NCI-H1105 treated with DMSO at 0.1 percent for 48 hours (cell line): ENCODE results near the gene NSF.

Source experiments
- DNase-seq: peaks from one replicate; lab custom pipeline; 2025; lab: John Stamatoyannopoulos, UW

NSF gene

DNA sequence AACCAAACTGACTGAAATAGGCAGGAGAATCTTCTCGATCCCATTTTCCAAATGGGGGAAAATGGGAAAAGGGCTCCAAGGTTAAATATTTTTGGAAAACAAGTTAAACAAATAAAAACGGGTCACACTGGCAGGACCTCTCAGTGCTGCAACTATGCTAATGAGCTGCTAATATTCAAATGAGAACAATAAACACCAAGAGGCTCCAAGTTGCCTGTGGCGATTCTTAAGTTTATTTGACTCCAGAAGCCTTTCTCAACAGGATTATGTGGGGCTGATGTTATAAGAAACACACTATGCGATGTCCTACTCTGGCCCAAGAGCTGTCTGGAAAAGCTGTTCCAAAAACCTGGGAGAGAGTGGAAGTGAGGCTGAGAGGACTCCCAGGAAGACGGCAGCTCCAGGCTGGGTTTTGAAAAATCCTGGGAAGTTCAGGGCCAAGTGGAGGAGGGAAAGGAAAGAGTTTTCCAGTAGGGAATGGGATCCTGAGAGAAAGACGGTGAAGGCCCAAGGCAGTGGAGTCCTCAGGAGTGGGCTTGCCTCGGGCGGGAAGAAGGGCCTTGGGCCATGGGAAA lies 206.6 kb downstream of the NSF start:
- no peak for DNase-seq

DNA sequence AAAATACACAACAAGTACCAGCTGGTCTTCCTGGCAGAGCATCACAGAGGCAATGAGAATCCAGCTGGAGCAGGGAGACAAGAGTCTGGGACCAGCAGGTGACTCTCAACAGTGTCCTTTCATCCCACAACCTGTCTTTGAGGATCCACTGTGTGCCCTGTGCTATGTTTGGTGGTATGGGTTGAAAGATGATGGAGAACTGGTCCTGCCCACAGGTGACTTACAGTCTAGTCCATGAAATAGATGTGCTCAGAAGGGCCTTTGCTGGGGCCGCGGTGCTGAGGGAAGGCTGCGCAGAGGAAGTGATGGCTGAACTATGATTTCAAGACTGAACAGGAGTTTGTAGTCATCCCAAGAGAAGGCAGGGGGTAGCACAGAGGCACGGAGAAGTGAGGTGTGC lies 210.1 kb downstream of the NSF start:
- DNase-seq, result no peak

DNA sequence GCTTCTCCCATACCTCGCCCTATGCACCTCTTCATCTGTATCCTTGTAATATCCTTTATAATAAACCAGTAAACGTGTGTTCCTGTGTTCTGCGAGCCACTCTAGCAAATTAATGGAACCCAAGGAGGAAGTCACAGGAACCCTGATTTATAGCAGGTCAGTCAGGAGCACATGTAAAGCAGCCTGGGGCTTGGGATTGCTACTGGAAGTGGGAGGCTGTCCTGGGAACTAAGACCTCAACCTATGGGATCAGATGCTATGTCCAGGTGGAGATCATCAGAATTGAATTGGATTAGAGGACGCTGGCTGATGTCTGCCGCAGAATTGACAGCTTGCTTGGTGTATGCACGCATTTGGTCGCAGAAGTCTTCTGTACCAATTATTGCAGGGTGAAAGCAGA lies 212.3 kb downstream of the NSF start:
- DNase-seq, result no peak

DNA sequence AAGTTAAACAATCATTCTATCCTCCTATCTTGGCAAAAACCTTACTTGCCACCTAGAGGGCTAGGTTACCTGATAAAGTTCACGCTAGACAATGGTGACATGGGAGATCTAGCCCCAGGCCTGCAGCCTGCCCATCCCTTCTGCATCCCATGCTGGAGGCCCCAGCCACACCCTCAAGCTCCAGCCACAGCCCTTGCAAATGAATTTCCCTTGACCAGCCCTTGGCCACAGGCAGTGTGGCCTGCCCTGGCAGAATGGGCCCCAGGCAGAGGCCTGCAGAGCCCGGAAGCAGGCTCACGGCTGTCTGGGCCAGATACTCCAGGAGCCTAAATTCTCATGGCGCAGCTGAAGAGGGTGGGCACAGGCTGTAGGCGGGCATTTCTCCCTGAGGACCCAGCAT lies 213.1 kb downstream of the NSF start:
- no peak for DNase-seq

DNA sequence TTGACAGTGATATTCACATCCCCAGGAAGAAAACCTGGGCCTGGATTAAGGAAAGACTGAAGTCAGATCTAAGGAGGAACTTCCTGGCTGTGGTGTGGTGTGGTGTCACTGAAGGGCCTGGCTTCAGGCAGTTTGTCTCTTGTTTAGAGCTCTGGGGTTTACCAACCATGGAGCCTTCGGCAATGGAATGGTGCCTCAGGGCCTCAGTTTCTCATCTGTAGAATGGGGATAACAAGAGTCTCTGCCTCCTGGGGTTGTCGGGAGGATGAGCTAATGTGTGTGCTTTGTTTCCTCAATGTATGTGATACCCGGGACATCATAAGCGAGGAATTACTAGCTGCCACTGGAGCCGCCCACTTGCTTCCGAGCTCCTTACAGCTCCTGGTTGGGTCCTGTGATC lies 215.3 kb downstream of the NSF start:
- no peak for DNase-seq
